Spinal cord (tissue), 10 donors: ENCODE measurements around the gene HTRA3. TPM values are rescaled to one million over a fixed set of nuclear protein-coding genes. Genes with fewer than 3 reads are reported as not detected.

Source experiments
- DNase-seq, 6 donors: peaks; one replicate each; pipeline versions ENCODE4 v3.0.0 to v3.0.0-alpha.2; 2013 to 2015; ENCODE audit warnings: low spot score in 6 of 6, low read depth in 4 of 6
- H3K27ac ChIP-seq: one replicate; pipeline ENCODE4 v1.5.1; 2013; ENCODE audit warnings: low read depth, low read length, control low read depth
- H3K27me3 ChIP-seq: one replicate; pipeline ENCODE4 v1.6.1; 2013; ENCODE audit warnings: low read length; ENCODE audit not compliant: control insufficient read depth, insufficient read depth
- H3K36me3 ChIP-seq: one replicate; pipeline ENCODE4 v1.6.1; 2013; ENCODE audit warnings: low read length; ENCODE audit not compliant: control insufficient read depth, insufficient read depth
- H3K4me1 ChIP-seq: one replicate; pipeline ENCODE4 v1.6.1; 2013; ENCODE audit warnings: low read length; ENCODE audit not compliant: control insufficient read depth, insufficient read depth
- H3K4me3 ChIP-seq: one replicate; pipeline ENCODE4 v1.5.1; 2013; ENCODE audit warnings: low read depth, low read length, control low read depth
- H3K9me3 ChIP-seq: one replicate; pipeline ENCODE4 v1.6.1; 2013; ENCODE audit warnings: low read length; ENCODE audit not compliant: control insufficient read depth, insufficient read depth
- WGBS: methylation state at CpG from one replicate; pipeline ENCODE4 v1.1.5; 2013; ENCODE audit warnings: missing lambda C conversion rate; ENCODE audit not compliant: insufficient coverage; 5-methylcytosine and 5-hydroxymethylcytosine counted together
- polyA plus RNA-seq, 2 donors: library from polyadenylated mRNA; unstranded; fragments of 120-200 nt; gene quantifications; one replicate each; pipeline ENCODE4 v1.2.1, GENCODE V29; 2013; ENCODE audit not compliant: insufficient read length in 2 of 2
- total RNA-seq, 2 donors: library from RNA; depleted of rRNA in 1 of 2; stranded (reverse); fragments of 120-200 nt in 1 of 2; fragments of >200 nt in 1 of 2; gene quantifications; one replicate each; pipeline versions ENCODE4 v1.2.3 to v1.2.4, GENCODE V29; 2013 to 2014
- donor health status: healthy.

Gene HTRA3
- total and polyA plus RNA-seq, 4 donors: 8.7 to 23.4 (median 10.6) TPM

GRCh38 chr4:8266508-8266907, 3.0 kb upstream of the HTRA3 start:
- Histone ChIP-seq H3K4me3 (no peak overlapping the region), H3K4me1 (peaks cover 16% of the 10 kb centered on the region), H3K36me3 (no peaks in the 10 kb centered on the region), H3K27ac (no peak overlapping the region), H3K27me3 (peaks cover 23% of the 10 kb centered on the region), H3K9me3 (no peaks in the 10 kb centered on the region)
- WGBS: 95% methylated on average over 4 of the region's 8 CpGs
- no peak for DNase-seq

- H3K36me3 ChIP-seq: no peaks in the 10 kb centered on the region
- DNase-seq: peak in 2 of 6 donors; percentile 19 to 44
- peaks cover 24% of the 10 kb centered on the region for H3K27me3 ChIP-seq
- peaks cover 11% of the 10 kb centered on the region for H3K4me1 ChIP-seq
- H3K27ac ChIP-seq: no peak overlapping the region
- no peaks in the 10 kb centered on the region for H3K9me3 ChIP-seq
- WGBS: 53% methylated on average over 11 of the region's 13 CpGs
- no peak overlapping the region for H3K4me3 ChIP-seq
Observed at GRCh38 chr4:8267077-8267476, 2.5 kb upstream of the HTRA3 start.

- Histone ChIP-seq H3K27me3 (peaks cover 24% of the 10 kb centered on the region), H3K4me3 (no peak overlapping the region), H3K9me3 (no peaks in the 10 kb centered on the region), H3K4me1 (peaks cover 17% of the 10 kb centered on the region), H3K27ac (no peak overlapping the region), H3K36me3 (no peaks in the 10 kb centered on the region)
- WGBS: 96% methylated on average over 7 of the region's 7 CpGs
- DNase-seq: no peak
Observed at GRCh38 chr4:8268211-8268610, 1.3 kb upstream of the HTRA3 start.

GRCh38 chr4:8268901-8269534, 536 bp upstream of the HTRA3 start:
- no peak for DNase-seq
- Histone ChIP-seq H3K36me3 (no peaks in the 10 kb centered on the region), H3K4me3 (no peak overlapping the region), H3K9me3 (no peaks in the 10 kb centered on the region), H3K27me3 (peaks cover 24% of the 10 kb centered on the region), H3K4me1 (peaks cover 18% of the 10 kb centered on the region), H3K27ac (no peak overlapping the region)
- WGBS: 75% methylated on average over 25 of the region's 25 CpGs

GRCh38 chr4:8270418-8270771, 841 bp downstream of the HTRA3 start:
- no peak for DNase-seq
- Histone ChIP-seq H3K9me3 (no peaks in the 10 kb centered on the region), H3K27ac (no peak overlapping the region), H3K27me3 (peaks cover 24% of the 10 kb centered on the region), H3K4me3 (peak overlapping the region; percentile 2), H3K36me3 (no peaks in the 10 kb centered on the region), H3K4me1 (peaks cover 32% of the 10 kb centered on the region)
- 57% methylated on average over 10 of the region's 11 CpGs for WGBS

GRCh38 chr4:8270912-8271815, 1.6 kb downstream of the HTRA3 start:
- Histone ChIP-seq H3K36me3 (no peaks in the 10 kb centered on the region), H3K4me1 (peaks cover 36% of the 10 kb centered on the region), H3K9me3 (no peaks in the 10 kb centered on the region), H3K27ac (no peak overlapping the region), H3K4me3 (peak overlapping the region; percentile 2), H3K27me3 (peaks cover 24% of the 10 kb centered on the region)
- WGBS: 83% methylated on average over 23 of the region's 27 CpGs
- DNase-seq: no peak

GRCh38 chr4:8271821-8272220, 2.3 kb downstream of the HTRA3 start:
- H3K4me3 ChIP-seq: no peak overlapping the region
- peaks cover 41% of the 10 kb centered on the region for H3K4me1 ChIP-seq
- WGBS: 90% methylated on average over 10 of the region's 10 CpGs
- H3K27me3 ChIP-seq: peaks cover 24% of the 10 kb centered on the region
- no peak for DNase-seq
- no peak overlapping the region for H3K27ac ChIP-seq
- no peaks in the 10 kb centered on the region for H3K9me3 ChIP-seq
- H3K36me3 ChIP-seq: no peaks in the 10 kb centered on the region

GRCh38 chr4:8272472-8273428, 3.2 kb downstream of the HTRA3 start:
- no peak for DNase-seq
- H3K4me1 ChIP-seq: peaks cover 37% of the 10 kb centered on the region
- H3K27ac ChIP-seq: no peak overlapping the region
- WGBS: 73% methylated on average over 29 of the region's 30 CpGs
- no peaks in the 10 kb centered on the region for H3K36me3 ChIP-seq
- peaks cover 24% of the 10 kb centered on the region for H3K27me3 ChIP-seq
- no peaks in the 10 kb centered on the region for H3K9me3 ChIP-seq
- no peak overlapping the region for H3K4me3 ChIP-seq

- DNase-seq: no peak
- Histone ChIP-seq H3K4me1 (peaks cover 37% of the 10 kb centered on the region), H3K9me3 (no peaks in the 10 kb centered on the region), H3K27ac (no peak overlapping the region), H3K4me3 (no peak overlapping the region), H3K36me3 (no peaks in the 10 kb centered on the region), H3K27me3 (peaks cover 24% of the 10 kb centered on the region)
- WGBS: 84% methylated on average over 6 of the region's 13 CpGs
Observed at GRCh38 chr4:8273450-8273849, 3.9 kb downstream of the HTRA3 start.
